Measurements from ENCODE around the gene ACAA2.

The ACAA2 gene

DNA sequence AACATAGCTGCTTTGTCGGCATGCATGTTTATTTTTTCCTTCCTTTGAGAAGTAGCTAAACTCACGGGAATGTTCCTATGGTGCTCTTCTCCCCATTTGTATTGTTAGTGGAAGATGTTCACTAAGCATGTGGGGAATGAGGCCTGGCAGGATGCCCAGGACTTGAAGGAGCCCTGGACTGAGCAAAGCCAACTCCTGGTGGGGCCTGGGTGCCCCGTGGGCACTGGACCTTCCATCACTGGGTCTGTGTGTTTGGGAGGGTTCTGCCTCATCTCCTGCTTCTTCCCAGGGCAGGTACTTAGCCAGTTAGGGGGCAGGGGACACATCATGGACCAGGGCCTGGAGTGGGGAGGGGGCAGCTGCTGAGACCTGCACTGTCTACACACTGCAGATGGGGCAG lies 49.3 kb downstream of the ACAA2 start:
- DNase-seq, result no peak

DNA sequence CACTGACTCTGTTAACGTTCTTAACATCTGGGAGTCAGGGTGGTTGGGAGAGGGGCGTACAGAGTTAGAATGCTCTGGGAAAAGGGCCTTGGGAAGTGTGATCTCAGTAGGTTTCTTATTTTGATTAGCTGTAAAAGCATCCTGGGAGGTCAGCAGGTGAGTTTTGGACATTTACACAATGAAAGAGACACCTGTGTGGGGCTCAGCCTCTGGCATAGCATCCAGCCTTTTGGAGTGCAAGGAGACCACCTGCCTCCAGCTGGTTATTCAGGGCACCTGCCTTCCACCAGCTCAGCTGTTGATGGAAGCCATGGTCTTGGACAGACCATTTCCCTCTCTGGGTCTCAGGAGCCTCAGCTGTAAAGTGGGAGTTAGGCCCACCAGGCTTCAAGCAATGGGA lies 49.7 kb downstream of the ACAA2 start:
- DNase-seq, result no peak

DNA sequence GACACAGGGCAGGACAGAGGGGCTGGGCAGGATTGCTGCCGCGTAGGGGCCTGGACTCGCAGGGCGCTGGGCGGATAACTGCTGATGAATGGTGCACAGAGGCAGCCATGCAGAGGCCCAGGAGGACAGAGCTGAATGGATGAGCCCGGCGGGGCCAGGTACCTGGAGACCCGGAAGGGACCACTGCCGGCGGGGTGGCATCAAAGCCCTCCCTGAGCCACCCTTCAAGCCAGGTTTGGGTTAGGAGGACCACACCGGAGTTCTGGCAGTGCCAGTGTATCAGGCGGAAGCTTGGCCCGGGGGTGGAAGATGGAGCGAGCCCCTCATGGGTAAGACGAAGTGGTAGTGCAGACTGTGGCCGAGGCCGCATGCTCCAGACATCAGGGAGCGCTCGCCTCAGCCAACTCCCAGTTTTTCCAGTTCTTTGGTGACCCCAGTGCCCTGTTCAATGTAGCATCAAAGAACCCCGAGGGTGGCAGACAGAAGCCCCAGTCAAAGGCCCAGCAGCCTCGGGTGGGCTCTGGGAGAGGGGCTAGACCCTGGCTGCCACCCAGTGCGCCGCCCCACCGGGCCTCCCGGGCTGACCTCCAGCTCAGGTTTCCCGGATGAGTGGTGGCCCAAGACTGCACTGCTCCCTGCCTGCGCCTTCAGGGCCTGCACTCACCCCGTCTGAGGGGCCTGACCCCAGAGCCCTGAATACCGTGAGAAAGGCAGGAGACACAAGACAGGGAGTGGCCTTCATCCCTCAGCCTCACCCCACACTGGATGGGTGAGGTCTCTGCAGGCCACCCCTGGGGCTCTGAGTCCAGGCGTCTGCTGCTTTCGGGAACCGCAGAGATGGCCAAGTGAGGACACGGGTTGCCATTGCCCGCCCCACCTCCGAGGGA lies 50.9 kb downstream of the ACAA2 start:
- no peak for DNase-seq

DNA sequence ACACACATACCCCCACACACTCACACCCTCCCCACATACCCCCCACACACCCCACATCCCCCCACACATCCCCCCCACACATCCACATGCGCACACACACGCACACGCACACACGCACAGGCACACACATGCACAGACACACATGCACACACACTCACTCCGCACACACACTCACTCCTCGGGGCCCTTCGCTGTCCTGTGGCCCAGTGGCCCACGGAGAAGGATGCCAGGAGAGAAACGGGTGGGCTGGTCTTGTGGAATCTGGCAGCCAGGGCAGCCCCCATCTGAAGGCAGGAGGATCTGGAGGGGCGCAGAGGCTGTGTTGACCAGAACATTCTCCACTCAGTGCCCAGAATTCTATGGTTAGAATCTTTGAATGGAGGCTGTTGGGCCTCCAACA lies 51.6 kb downstream of the ACAA2 start:
- no peak for DNase-seq

DNA sequence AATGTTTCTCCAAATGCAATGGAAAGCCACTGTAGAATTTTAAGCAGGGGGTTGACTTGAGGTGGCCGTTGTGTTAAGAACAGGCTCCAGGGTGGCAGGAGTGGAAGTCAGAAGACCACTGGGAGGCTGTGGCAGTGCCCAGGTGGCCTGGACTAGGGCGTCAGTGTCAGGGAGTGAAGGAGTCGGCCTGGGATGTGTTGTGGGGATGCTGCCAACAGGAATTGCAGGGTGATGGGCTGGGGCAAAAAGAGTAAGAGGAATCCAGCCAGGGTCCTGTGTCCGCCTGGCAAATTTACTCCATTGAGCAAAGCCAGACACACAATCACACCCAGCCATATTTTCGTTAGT lies 55.1 kb downstream of the ACAA2 start:
- no peak for DNase-seq

DNA sequence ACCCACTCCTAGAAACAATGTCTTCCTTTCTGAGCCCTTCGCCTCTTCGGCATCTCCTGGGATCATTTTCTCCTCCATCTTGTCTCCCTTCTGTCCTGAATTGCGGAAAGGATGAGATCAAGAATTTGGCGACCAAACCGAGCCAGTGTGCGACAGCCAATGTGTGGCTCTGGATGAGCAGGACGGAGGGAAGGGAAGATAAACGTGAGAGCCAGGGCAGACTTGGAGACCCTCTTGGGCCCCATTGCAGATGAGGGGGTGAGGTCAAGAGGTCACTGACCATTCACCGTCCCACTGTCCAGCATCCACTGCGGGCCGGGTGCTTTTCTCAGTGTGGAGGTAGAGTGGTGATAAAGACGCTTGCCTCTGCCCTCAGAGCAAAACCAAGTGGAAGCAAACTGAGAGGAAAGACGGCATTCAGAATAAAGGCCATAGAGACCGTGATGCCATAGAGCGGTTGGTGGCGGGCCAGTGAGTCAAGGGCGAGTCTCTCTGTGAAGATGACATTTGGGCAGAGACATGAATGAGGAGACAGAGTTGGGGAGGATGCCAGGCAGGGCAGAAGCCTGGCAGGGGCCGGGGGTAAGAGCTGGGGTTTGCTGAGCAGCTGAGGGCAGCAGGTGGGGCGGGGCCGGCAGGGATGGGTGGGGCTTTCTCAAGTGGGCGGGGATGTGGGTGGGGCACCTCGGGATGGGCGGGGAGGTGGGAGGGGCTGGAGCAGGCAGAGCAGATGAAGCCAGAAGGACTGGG lies 55.6 kb downstream of the ACAA2 start:
- peak in 1 of 3 donors; percentile 33 for DNase-seq

DNA sequence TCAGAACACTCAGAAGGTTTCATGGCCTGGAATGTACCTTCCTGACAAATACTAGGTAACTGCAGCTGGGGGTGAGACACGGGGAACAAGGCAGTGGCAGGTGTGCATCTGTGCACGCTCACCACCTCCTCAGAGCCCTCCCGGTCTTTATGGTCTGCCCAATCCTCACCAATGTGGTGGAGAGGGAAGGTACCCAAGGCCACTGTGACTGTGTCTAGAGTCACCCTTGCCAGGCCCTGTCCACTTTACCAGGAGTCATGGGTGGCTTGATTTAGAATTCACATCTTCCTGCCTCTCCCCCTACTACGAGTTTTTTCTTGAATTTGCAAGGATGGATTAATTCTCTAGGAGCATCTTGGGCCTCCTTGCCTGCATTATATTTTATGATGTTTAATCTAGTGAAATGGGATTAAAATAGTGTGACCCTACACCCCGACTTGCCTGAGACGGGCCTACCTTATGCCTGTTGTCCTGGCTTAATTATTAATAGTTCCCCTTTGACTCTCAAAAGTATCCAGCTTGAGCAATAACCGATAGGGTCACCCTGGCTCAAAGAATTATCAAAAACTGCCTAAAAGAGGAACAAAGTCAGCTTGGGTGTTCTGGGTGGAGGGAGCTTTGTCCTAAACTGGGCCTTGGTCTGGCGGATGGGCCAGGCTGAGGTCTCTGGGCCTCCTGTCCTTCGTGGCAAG lies 56.5 kb downstream of the ACAA2 start:
- no peak for DNase-seq

DNA sequence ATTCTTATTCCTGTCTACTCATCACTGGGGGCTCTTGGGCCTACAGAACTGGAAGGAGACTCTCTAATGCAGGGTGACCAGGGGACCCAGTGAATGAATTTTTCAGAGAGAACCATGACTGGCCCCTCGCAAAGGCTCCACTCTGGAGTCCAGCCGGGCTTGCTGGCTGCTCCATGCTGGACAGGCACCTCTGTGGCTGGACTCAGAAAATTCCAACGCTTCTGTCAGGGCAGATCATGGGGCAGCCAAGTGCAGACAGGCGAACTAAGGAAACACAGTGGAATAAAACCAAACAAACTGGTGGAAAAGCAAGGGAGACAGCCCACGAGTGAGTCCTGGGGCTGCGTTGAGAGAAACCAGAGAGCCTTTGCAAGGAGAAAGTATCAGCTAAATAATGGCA lies 57.2 kb downstream of the ACAA2 start:
- DNase-seq, result no peak

DNA sequence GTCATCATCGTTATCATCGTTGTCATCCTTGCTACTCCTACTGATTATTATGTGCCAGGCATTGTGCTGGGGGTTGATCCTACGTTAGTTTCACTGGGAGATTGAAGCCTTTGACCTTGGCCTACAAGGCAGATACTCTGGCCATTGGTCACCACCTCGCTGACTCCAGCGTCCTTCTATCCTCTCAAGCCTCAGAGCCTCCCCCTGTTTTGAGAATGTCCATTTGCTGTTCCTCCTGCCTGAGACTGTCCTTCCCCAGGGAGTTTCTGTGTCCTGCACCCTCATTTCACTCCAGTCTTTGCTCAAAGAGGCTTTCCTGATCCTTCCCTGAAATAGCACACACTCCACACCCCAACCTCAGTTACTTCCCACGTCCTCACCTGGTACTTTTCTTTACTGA lies 57.8 kb downstream of the ACAA2 start:
- no peak for DNase-seq

DNA sequence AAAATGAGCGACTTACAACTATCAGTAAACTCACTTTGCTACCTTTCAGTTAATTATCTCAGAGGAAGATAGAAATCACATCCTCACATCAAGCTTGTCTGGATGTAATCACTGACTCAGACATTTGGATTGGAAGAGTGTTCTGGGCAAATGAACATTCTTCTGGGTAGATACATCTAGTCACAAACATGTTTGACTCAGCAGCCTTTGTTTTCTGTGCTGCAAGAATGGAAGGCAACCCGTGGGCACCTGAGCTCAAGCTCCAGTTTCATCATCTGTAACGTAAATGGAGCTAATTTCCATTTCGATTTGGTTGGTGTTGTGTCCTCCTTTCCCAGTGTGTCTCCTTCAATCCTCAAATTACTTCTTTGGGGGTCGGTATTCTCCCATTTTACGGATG lies 58.5 kb downstream of the ACAA2 start:
- DNase-seq, result no peak

DNA sequence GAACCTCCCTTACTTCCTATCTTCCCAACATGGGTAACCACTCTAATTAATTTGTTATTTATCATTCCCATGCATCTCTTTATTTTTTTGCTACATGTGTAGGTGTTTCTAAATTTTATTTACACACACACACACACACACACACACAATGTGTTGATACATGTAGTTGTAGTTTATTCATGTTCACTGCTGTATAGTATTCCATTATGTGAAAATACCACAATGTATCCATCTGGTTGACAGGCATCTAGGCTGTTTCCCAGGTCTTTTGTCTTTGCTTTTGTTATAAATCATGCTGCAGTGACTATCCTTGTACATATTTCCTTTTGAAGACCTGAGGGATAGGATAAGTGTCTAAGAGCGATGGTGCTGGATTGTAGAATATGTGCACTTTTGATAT lies 59.7 kb downstream of the ACAA2 start:
- DNase-seq, result no peak

DNA sequence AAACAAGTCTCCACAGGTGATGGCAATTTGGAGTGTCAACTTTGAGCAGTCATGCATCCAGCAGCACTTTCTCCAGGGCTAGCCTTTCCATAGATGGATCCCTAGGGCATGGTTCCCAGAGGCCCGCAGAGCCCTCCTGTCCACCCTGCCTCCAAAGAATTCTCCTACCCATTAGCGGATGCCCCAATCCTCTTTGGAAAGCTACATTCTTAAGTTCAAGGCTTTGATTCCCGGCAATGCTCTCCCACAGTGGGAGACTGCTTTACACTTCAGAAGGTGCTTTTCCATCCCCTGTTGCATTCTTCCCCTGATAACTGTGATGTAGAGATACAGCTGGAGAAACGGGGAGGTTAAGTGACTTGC lies 61.3 kb downstream of the ACAA2 start:
- no peak for DNase-seq

DNA sequence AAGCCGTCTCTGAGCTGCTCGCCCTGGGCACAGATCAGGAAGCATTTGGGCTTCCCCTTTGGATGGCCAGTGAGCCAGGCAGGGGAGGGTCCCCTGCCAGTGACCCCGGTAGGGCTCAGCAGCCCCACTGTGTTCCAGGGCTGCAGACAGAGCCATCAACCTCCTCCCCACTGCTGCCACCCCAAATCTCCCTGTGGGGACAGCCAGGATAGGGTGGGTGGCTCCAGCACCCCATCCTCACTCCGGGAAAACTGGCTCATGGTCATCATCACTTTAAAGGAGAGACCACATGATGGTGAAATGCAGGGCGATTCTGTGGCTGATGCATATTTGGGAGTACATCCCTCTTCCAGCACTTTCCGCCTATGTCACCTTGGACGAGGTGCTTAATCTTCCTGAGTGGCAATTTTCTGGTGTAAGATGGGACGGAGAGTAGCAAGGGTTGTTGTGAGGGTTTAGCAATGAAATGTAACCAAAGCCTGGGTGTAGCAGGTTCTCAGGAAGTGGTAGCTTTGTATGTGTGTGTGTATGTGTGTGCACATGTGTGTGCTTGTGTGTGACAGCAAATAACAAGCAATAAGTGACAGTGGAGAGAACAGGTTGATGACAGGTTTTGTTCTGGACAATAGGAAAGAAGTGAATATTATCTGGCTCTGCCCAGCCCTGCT lies 61.8 kb downstream of the ACAA2 start:
- no peak for DNase-seq

DNA sequence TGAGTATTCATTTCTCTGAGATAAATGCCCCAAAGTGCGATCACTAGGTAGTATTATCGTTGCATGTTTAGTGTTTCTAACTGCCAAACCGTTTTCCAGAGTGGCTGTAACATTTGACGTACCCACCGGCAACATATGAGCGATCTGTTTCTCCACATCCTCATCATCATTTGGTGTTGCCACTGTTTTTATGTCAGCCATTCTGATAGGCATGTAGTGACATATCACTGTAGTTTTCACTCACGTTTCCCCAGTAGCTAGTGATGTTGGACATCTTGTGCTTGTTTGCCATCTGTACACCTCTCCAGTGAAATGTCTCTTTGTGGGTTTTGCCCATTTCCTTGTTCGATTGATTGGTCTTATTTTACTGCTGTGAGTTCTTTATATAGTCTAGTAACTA lies 63.8 kb downstream of the ACAA2 start:
- no peak for DNase-seq

DNA sequence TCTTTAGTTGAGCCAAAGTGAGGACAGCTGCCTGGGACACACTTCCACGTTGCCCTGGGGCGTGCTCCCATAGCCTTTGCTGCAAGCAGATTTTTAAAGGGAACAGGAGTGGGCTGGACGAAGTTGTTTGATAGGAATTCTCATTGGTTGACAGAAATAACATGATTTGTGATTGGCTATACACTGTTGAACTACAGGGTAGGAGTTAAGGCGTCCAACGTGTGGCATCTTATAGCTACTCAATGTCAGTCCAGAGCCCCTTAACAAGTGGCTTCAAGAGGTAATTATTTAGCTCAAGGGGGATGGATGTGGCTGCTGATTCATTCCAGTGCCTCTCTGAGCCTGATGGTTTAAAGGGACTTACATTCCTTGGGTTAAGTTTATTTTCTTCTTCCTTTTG lies 65.5 kb downstream of the ACAA2 start:
- no peak for DNase-seq

DNA sequence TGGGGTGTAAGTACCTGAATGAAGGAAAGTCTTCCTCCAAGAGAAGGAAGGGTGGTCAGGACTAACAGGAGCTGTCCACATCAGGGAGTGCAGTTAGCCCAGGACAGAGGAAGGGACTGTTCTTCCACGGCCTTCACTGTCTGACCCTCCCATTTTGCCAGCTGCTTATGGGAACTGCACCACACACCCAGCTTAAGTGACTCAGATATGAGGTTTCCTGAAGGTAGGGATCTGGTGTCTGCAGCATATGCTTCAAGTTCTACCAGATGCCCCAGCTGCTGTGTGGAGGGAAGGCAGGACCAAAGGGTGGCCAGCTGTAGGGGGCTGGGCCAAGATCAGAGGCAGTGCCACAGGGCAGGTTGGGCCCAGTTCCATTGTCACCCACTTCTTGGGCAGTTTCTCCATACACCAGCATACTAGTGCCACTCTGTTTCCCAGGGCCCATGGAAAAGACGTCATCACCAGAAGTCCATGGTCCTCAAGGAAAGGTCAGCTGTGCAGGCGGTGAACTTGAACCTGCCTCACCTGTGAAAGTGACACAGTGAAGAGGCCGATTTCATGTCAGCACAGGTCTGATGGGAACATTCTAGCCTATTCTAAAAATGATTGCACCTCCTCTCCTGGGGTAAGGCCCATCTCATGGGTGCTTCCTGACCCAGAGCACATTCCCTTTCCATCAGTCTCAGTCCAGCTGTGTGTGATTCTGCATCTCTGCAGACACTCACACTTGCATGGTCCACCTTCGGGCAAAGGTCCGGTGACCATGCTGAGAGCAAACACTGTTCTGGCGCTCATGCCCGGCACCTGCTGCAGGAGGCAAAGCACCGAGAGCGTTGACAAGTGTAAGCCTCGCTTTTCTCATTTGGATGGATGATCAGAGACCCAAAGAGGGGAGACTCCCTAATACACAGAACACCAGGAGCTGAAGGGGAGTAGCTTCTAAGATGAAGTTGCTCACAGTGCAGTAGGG lies 68.0 kb downstream of the ACAA2 start:
- no peak for DNase-seq

DNA sequence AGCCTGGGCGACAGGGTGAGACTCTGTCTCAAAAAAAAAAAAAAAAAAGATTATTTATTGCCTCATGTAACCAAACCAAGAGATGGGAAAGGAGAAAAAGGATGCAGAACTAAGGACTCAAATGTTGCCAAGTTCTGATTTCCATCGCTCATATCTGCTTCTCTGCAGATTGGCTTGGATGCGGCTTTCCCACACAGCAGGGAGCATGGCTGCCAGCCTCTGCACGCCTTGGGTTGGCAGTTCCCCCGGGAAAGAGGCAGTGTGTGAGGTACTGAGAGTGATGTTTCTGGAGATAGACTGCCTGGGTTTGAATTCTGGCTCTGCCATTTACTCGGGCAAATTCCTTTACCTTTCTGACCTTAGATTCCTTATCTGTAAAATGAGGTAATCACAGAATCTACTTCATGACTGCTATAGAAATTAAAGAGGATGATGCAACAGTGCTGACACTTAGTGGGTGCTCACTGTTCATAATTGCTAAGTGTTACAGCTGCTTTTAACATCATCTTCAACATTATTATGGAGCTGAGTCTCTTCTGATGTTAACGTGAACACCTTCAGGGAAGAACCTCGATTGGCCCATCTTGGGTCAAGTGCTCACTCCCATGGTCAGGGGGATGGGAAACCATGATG lies 68.8 kb downstream of the ACAA2 start:
- no peak for DNase-seq

DNA sequence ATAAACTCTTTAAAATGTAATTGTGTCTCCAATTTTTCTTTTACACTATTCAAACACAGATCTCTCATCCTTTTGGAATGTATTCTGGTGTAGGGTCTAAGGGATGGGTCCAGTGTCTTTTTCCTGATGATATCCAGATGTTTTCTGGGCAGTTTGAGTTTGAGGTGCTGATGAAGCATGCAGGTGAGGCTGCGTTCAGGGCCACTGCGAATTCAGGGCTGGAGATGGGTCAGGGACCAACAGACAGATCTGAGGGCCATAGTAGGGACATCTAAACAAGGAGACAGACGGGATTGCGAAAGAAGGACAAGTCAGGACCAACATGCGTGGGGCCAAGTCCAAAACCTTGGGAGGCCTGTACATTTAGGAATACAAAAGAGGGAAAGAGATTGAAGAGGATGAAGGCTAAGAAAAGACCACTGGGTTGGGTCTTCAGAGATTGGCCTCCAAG lies 70.2 kb downstream of the ACAA2 start:
- no peak for DNase-seq

DNA sequence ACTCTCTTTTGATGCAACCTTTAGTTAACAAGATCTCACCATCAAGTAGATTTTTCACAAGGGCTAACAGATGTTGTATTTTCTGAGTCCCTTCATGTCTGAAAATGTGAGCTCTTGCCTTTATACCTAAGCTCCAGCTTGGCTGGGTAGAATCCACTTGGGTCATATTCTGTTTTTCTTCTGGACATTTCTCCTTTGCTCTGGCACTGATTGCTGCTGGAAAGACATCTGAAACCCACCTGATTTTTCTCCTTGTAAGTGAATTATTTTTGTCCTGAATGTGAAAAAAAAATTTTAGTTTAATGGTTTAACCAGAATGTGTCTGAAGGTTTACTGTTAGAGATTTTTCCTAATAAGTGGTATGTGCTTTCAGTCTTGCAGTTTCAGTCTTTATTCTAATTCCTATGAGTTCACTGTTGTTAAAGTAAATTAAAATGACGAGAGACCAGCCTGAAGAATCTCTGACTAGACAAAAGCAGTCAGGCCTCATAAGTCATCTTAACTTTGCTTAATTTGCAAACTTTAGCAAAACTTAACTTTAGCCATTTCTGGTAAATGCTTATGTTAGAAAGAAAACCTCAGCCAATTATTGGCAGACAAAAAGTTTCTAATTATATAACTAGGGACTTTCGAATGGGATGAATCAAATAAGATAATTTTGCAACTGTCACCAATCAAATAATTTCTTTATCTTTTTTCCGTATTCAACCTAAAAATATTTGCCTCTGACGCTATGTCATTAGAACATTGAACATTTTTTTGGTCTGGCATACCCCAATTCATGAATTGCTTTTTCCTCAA lies 70.8 kb downstream of the ACAA2 start:
- no peak for DNase-seq

DNA sequence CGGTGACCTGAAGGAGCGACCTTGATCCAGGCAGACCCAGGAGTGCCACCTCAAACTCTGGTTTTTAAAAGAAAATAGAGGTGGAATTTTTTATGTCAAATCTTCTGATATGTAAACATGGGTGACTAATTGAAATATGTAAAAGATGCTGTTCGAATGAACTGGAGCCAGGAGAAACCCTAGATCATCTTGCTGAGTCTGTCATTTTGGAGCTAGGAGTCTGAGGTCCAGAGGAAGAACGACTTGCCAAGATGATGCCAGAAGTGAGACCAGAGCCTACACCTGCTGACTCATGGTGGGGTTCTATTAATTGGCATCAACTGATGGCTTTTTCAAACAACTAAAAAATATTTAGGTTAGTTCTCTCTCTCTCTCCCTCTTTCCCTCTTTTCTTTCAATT lies 74.1 kb downstream of the ACAA2 start:
- DNase-seq, result no peak

DNA sequence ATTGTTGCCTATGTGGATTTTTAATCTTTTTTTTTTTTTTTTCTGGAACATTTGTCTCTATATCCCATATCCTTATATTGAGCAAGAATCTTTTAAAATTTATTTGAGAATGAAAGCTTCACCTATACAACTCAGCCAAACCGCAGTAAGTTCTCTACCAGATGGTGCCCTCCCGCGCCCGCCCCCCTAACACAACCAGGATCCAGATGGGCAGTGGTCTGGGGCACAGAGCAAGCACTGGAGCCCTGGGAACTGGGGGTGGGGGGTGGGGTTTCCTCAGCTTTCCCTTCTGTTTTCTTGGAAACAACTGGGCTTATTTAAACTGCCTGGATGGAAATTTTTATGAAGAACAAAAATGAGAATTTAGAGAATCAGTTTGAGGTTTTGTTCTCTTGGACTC lies 74.6 kb downstream of the ACAA2 start:
- DNase-seq, result no peak

All from suppressor macrophage treated with lipopolysaccharide for 1 hour (primary cell).